Stimulated activated CD4-positive, alpha-beta T cell treated with anti-CD3 and anti-CD28 coated beads, Interleukin-4, amount 100 ng/mL, for 24 hours (primary cell): ENCODE results near the gene TRIM9.

ENCODE experiments used
- DNase-seq: peaks from one replicate; pipeline ENCODE4 v3.0.0-alpha.2; 2020

The TRIM9 gene

GRCh38 chr14:51094901-51095853 lies at the start of gene TRIM9:
Gene TRIM9, minus strand, starts transcription at chr14:51095105. Its CDS starts 166 bp downstream, at chr14:51094939.
- peak; percentile 92 for DNase-seq

- no peak for DNase-seq
Measured at GRCh38 chr14:51140856-51141255, 46.0 kb upstream of the TRIM9 start.

- DNase-seq: no peak
Measured at GRCh38 chr14:51140338-51140737, 45.4 kb upstream of the TRIM9 start.

- DNase-seq: no peak
Measured at GRCh38 chr14:51139121-51139681, 44.3 kb upstream of the TRIM9 start.

GRCh38 chr14:51138404-51139103 lies 43.6 kb upstream of the TRIM9 start:
- no peak for DNase-seq

GRCh38 chr14:51131516-51131915 lies 36.6 kb upstream of the TRIM9 start:
- DNase-seq: no peak

- no peak for DNase-seq
Measured at GRCh38 chr14:51129130-51129529, 34.2 kb upstream of the TRIM9 start.

- no peak for DNase-seq
Measured at GRCh38 chr14:51124029-51124428, 29.1 kb upstream of the TRIM9 start.

- no peak for DNase-seq
Measured at GRCh38 chr14:51121096-51121495, 26.2 kb upstream of the TRIM9 start.

- no peak for DNase-seq
Measured at GRCh38 chr14:51119411-51120051, 24.6 kb upstream of the TRIM9 start.

- no peak for DNase-seq
Measured at GRCh38 chr14:51118993-51119392, 24.1 kb upstream of the TRIM9 start.

GRCh38 chr14:51117593-51117992 lies 22.7 kb upstream of the TRIM9 start:
- no peak for DNase-seq

- no peak for DNase-seq
Measured at GRCh38 chr14:51116682-51117081, 21.8 kb upstream of the TRIM9 start.

GRCh38 chr14:51109651-51110050 lies 14.7 kb upstream of the TRIM9 start:
- no peak for DNase-seq

GRCh38 chr14:51107801-51108200 lies 12.9 kb upstream of the TRIM9 start:
- no peak for DNase-seq

- no peak for DNase-seq
Measured at GRCh38 chr14:51104467-51104866, 9.6 kb upstream of the TRIM9 start.

- no peak for DNase-seq
Measured at GRCh38 chr14:51097287-51097686, 2.4 kb upstream of the TRIM9 start.

- DNase-seq: no peak
Measured at GRCh38 chr14:51096870-51097269, 2.0 kb upstream of the TRIM9 start.

GRCh38 chr14:51095854-51096823 lies 1.2 kb upstream of the TRIM9 start:
- DNase-seq: peak; percentile 9

- peak; percentile 10 for DNase-seq
Measured at GRCh38 chr14:51094282-51094821, 553 bp downstream of the TRIM9 start.
